GM12874 (cell line): ENCODE data around the gene ENO2.

Experiments
- CTCF ChIP-seq: IDR thresholded peaks from 2 replicates; pipeline ENCODE4 v1.5.1; 2011; ENCODE audit warnings: low read depth, mild to moderate bottlenecking, control low read depth, low read length, moderate library complexity; ENCODE audit not compliant: insufficient read depth

ENO2 gene

GRCh38 chr12:6887460-6887859 lies 26.9 kb upstream of the ENO2 start:
- TF ChIP-seq CTCF = no peak

- no peak for TF ChIP-seq CTCF
Observed at GRCh38 chr12:6888360-6888759, 26.0 kb upstream of the ENO2 start.

- TF ChIP-seq CTCF = peak; percentile 84
Observed at GRCh38 chr12:6890789-6891645, 23.4 kb upstream of the ENO2 start.

- TF ChIP-seq CTCF = no peak
Observed at GRCh38 chr12:6891646-6892001, 22.8 kb upstream of the ENO2 start.

- TF ChIP-seq CTCF = no peak
Observed at GRCh38 chr12:6894321-6894720, 20.1 kb upstream of the ENO2 start.

- TF ChIP-seq CTCF = no peak
Observed at GRCh38 chr12:6896846-6897435, 17.4 kb upstream of the ENO2 start.

- no peak for TF ChIP-seq CTCF
Observed at GRCh38 chr12:6899427-6899826, 15.0 kb upstream of the ENO2 start.
